GM23338 (cell line): ENCODE measurements around the gene ATAD1.

Experiments used
- CREB1 ChIP-seq: fragments of 250-450 bp; sonication (Bioruptor Pico); IDR thresholded peaks from 2 replicates; pipeline ENCODE4 v1.5.0; 2020; ENCODE audit warnings: low read depth, mild to moderate bottlenecking, moderate library complexity
- EZH2 ChIP-seq: fragments of 200-600 bp; sonication (generic); IDR thresholded peaks from one replicate; pipeline ENCODE4 v1.8.0; 2017; ENCODE audit warnings: antibody characterized with exemption, mild to moderate bottlenecking, low read depth; ENCODE audit not compliant: unreplicated experiment
- EZH2phosphoT487 ChIP-seq: fragments of 200-600 bp; sonication (generic); IDR thresholded peaks from one replicate; pipeline ENCODE4 v1.8.1; 2018; ENCODE audit warnings: antibody characterized with exemption; ENCODE audit not compliant: unreplicated experiment
- NANOG ChIP-seq: IDR thresholded peaks from 2 replicates; pipeline ENCODE4 v1.6.1; 2016; ENCODE audit warnings: antibody characterized with exemption, borderline replicate concordance
- POLR2AphosphoS5 ChIP-seq: IDR thresholded peaks from 2 replicates; pipeline ENCODE4 v1.6.1; 2016; ENCODE audit warnings: antibody characterized with exemption, low read depth
- REST ChIP-seq: IDR thresholded peaks from one replicate; pipeline ENCODE4 v1.6.1; 2018; ENCODE audit warnings: antibody characterized with exemption; ENCODE audit not compliant: unreplicated experiment
- STAT1 ChIP-seq: IDR thresholded peaks from one replicate; pipeline ENCODE4 v1.6.1; 2016; ENCODE audit warnings: antibody characterized with exemption; ENCODE audit not compliant: unreplicated experiment
- TF ChIP-seq, protein P1 (sequence below), 2 experiments: fragments of 200-600 bp in 1 of 2; sonication (generic) in 1 of 2; conservative IDR thresholded peaks; 2 replicates each; pipeline versions ENCODE4 v1.5.1 to v1.6.1; 2016 to 2017; ENCODE audit warnings: antibody characterized with exemption in 2 of 2, low read depth in 2 of 2, mild to moderate bottlenecking in 2 of 2, moderate library complexity in 1 of 2
- TF ChIP-seq, protein P2 (sequence below): IDR thresholded peaks from 2 replicates; pipeline ENCODE4 v1.6.1; 2016; ENCODE audit warnings: antibody characterized with exemption

DNA sequence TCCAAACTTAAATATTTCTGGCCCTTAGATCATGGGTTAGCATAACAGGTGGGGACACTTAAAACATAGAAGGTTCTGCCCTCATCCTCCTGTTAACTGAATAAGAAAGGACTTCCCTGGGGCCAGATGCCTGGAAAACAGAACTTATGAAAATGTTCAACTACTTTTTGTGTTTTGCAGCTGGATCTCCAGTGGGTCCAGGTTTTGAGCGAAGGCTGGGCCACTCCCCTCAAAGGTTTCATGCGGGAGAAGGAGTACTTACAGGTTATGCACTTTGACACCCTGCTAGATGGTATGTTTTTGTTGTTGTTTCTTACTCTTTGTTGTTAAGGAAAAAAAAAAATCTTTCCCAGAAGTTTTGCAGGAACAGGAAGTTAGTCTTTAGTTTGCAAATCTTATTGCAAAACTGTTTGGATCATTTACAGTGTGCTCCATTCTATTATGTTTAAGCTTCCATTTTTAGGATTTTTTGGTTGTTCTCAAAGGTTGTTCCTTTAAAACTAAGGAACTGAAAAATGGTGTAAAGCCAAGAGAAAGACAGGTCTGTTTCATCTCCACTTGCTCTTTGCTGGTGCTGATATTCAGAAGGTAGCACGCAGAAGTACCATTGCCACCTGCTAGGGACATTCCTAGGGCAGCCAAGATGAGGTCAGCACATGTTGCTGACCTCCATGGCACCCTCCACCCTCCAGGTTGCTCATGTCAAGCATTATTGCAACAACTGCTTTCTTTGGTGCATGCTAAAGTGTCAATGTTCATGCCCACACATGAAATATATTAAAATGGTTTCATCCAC, 102.3 kb downstream of the ATAD1 start:
- no peak for TF ChIP-seq POLR2AphosphoS5
- TF ChIP-seq, protein P1, sequence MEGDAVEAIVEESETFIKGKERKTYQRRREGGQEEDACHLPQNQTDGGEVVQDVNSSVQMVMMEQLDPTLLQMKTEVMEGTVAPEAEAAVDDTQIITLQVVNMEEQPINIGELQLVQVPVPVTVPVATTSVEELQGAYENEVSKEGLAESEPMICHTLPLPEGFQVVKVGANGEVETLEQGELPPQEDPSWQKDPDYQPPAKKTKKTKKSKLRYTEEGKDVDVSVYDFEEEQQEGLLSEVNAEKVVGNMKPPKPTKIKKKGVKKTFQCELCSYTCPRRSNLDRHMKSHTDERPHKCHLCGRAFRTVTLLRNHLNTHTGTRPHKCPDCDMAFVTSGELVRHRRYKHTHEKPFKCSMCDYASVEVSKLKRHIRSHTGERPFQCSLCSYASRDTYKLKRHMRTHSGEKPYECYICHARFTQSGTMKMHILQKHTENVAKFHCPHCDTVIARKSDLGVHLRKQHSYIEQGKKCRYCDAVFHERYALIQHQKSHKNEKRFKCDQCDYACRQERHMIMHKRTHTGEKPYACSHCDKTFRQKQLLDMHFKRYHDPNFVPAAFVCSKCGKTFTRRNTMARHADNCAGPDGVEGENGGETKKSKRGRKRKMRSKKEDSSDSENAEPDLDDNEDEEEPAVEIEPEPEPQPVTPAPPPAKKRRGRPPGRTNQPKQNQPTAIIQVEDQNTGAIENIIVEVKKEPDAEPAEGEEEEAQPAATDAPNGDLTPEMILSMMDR (conservative IDR thresholded peaks at IDR 0.05; ENCODE audit: low read depth in 2 of 2): no peak
- no peak for TF ChIP-seq EZH2phosphoT487
- no peak for TF ChIP-seq REST
- TF ChIP-seq, protein P2, sequence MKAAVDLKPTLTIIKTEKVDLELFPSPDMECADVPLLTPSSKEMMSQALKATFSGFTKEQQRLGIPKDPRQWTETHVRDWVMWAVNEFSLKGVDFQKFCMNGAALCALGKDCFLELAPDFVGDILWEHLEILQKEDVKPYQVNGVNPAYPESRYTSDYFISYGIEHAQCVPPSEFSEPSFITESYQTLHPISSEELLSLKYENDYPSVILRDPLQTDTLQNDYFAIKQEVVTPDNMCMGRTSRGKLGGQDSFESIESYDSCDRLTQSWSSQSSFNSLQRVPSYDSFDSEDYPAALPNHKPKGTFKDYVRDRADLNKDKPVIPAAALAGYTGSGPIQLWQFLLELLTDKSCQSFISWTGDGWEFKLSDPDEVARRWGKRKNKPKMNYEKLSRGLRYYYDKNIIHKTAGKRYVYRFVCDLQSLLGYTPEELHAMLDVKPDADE: no peak
- no peak for TF ChIP-seq EZH2
- no peak for TF ChIP-seq CREB1
- no peak for TF ChIP-seq NANOG
- TF ChIP-seq STAT1: no peak
